ENCODE results near the gene EHBP1.

EHBP1 gene

GRCh38 chr2:62996534-62997186 is 291.1 kb downstream of the EHBP1 start:
- TF ChIP-seq EZH2phosphoT487 (IDR thresholded peaks at IDR 0.05; ENCODE audit: borderline replicate concordance, low read length) (no peak), CTCF (IDR thresholded peaks at IDR 0.05; ENCODE audit: low read depth, low read length, poor library complexity, severe bottlenecking) (no peak)
- Histone ChIP-seq H3K4me2 (ENCODE audit: low read length) (no peak overlapping the region), H3K27me3 (ENCODE audit: control insufficient read depth, low read length) (no peaks in the 10 kb centered on the region), H3K9me3 (ENCODE audit: control insufficient read depth, insufficient read depth, low read length) (no peaks in the 10 kb centered on the region), H3K79me2 (ENCODE audit: control insufficient read depth, low read length) (no peaks in the 10 kb centered on the region), H3K27ac (ENCODE audit: low read depth, low read length) (no peak overlapping the region), H3K36me3 (ENCODE audit: control insufficient read depth, low read length) (peaks cover 7% of the 10 kb centered on the region; the same call in 1 of the 2 replicates), H3K4me3 (ENCODE audit: low read length) (no peak overlapping the region), H3F3A (ENCODE audit: control insufficient read depth, insufficient read depth) (no peaks in the 10 kb centered on the region), H4K20me1 (ENCODE audit: control insufficient read depth, insufficient read depth, low read depth, low read length) (no peaks in the 10 kb centered on the region), H3K4me1 (ENCODE audit: control insufficient read depth, low read length) (no peaks in the 10 kb centered on the region), H3K9me2 (replicated peaks; ENCODE audit: control insufficient read depth, low read length) (no peaks in the 10 kb centered on the region)

GRCh38 chr2:62998949-62999348 is 293.4 kb downstream of the EHBP1 start:
- no peak overlapping the region for H3K4me3 ChIP-seq (ENCODE audit: low read length)
- no peaks in the 10 kb centered on the region for H3K27me3 ChIP-seq (ENCODE audit: control insufficient read depth, low read length)
- peaks cover 7% of the 10 kb centered on the region; the same call in 1 of the 2 replicates for H3K36me3 ChIP-seq (ENCODE audit: control insufficient read depth, low read length)
- no peak for TF ChIP-seq EZH2phosphoT487 (IDR thresholded peaks at IDR 0.05; ENCODE audit: borderline replicate concordance, low read length)
- TF ChIP-seq CTCF (IDR thresholded peaks at IDR 0.05; ENCODE audit: low read depth, low read length, poor library complexity, severe bottlenecking): no peak
- H3K9me2 ChIP-seq (replicated peaks; ENCODE audit: control insufficient read depth, low read length): no peaks in the 10 kb centered on the region
- no peaks in the 10 kb centered on the region for H3F3A ChIP-seq (ENCODE audit: control insufficient read depth, insufficient read depth)
- H3K27ac ChIP-seq (ENCODE audit: low read depth, low read length): no peak overlapping the region
- H3K4me2 ChIP-seq (ENCODE audit: low read length): no peak overlapping the region
- H3K79me2 ChIP-seq (ENCODE audit: control insufficient read depth, low read length): no peaks in the 10 kb centered on the region
- no peaks in the 10 kb centered on the region for H3K4me1 ChIP-seq (ENCODE audit: control insufficient read depth, low read length)
- no peaks in the 10 kb centered on the region for H3K9me3 ChIP-seq (ENCODE audit: control insufficient read depth, insufficient read depth, low read length)
- no peaks in the 10 kb centered on the region for H4K20me1 ChIP-seq (ENCODE audit: control insufficient read depth, insufficient read depth, low read depth, low read length)

DNA sequence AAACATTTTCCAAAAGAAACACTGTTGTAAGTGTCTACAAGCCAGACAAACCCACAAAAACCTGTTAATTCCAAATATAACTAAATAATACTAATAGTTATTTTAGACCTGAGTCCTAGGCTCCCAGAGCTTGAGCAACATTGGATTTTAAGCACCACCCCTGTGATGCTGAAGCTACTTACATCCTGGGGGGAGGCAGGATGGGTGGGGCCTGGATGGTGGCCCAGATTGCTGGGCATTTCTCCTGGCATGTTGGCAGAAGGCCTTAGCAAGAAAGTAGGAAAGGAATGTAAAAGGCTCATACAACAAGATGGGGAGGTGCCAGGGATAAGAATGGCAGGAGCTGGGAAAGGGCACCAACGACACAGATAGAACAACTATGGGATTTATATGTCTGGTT is 294.4 kb downstream of the EHBP1 start:
- Histone ChIP-seq H3K9me3 (ENCODE audit: control insufficient read depth, insufficient read depth, low read length) (no peaks in the 10 kb centered on the region), H3K27me3 (ENCODE audit: control insufficient read depth, low read length) (no peaks in the 10 kb centered on the region), H3K36me3 (ENCODE audit: control insufficient read depth, low read length) (peaks cover 7% of the 10 kb centered on the region; the same call in 1 of the 2 replicates), H3K79me2 (ENCODE audit: control insufficient read depth, low read length) (no peaks in the 10 kb centered on the region), H3K4me3 (ENCODE audit: low read length) (no peak overlapping the region), H3K4me2 (ENCODE audit: low read length) (no peak overlapping the region), H3K9me2 (replicated peaks; ENCODE audit: control insufficient read depth, low read length) (no peaks in the 10 kb centered on the region), H4K20me1 (ENCODE audit: control insufficient read depth, insufficient read depth, low read depth, low read length) (no peaks in the 10 kb centered on the region), H3K4me1 (ENCODE audit: control insufficient read depth, low read length) (no peaks in the 10 kb centered on the region), H3K27ac (ENCODE audit: low read depth, low read length) (no peak overlapping the region), H3F3A (ENCODE audit: control insufficient read depth, insufficient read depth) (no peaks in the 10 kb centered on the region)
- TF ChIP-seq CTCF (IDR thresholded peaks at IDR 0.05; ENCODE audit: low read depth, low read length, poor library complexity, severe bottlenecking): no peak
- TF ChIP-seq EZH2phosphoT487 (IDR thresholded peaks at IDR 0.05; ENCODE audit: borderline replicate concordance, low read length): no peak
